ENCODE data around the gene LYPD6B.

LYPD6B gene

DNA sequence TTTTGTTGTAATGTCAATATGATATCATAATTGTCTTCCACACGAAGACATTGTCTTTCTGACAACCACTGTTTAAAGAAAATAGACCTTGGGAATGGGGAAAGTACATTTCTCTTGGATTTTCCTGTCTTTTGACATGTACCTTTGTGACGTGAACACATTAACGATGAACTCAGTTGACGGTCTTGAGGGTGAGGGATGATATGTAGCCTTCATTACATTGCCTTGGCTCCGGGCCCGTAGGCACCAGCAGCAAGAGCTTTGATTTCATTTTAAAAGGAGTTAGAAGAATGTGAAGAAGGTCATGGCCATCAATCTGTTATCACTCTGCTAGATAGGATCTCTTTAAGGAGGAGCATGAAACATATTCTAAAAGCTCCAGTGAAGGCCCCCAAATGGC, 80.9 kb downstream of the LYPD6B start:
- DNase-seq (ENCODE audit: low spot score), result no peak

DNA sequence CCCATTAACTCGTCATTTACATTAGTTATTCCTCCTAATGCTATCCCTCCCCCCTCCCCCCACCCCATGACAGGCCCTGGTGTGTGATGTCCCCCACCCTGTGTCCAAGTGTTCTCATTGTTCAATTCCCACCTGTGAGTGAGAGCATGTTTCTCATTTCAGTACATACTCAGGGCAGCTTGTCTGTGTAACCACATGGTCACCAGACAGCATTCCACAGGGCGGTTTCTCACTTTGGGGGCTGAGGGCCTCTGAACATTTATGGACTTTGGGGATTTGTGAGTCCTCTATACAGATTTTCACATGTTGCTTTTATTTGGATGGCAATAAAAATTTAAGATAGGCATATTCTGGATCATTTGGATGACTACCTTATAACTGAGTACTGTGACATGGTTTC, 84.0 kb downstream of the LYPD6B start:
- DNase-seq (ENCODE audit: low spot score), result no peak

DNA sequence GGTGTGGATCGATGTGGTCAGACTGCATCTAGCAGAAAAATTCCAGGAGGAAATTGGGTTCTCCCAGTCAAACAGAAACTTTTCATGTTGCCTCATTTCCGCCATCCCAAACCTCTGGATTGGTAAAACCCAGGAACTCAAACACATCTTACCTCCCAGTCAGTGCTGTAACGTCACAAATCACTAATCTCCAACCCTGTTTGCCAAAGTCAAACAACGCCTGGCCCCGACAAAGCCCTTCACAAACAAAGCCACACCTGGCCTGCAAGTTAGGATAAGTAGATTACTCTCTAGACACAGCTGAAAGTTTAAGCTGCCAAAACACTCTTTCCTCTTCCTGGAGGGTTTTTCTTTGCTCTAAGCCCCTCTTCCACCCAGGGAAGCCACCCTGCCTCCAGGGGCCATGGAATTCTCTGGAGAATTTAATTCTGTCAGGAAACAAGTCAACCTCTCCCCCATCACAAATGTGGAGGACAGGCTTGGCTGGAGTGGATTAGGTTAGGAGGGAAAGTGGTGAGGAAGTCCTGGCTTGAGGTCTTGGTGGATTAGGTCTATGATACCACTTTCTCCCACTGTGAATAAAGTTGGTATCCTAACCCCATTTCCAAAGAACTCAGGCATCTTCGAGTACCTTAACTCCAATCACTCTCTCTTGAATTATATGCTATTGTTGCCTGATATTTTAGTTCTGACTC, 86.7 kb downstream of the LYPD6B start:
- no peak for DNase-seq (ENCODE audit: low spot score)

DNA sequence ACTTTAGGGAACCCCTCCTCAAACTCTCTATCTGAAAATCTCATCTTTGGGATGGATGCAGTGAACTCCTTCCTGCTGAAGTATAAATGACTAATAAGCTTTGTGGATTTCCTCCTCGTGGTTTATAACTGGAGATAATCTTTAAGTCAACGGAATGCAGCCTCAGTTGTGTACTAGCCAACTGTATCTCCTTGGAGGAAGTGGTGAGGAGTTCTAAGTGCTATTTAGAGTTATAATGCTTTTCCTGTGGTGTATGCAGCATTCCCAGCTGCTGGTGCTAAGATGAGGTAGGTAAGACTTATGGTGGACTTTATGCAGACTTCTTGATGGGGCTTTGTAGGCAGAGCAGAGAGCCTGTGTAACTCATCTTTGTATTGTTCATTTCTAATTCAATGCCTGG, 90.9 kb downstream of the LYPD6B start:
- no peak for DNase-seq (ENCODE audit: low spot score)

DNA sequence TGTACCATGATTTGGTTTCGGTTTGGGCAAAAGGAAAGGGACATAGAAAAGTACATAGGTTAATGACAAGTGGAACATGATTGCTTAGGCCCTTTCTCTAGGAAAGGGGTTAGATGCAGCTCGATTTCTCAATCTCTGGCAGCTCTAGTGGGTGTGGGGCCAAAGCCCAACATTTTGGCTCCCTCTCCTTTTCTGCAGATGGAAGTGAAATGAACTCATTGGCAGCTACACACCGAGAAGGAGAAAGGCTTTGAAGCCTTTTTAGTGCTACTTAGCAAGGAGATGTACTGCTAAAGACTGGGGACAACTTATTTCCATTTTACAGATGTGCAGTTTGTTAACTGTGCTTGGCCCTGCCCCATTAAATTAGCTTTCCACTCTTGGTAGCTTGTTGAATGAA, 93.8 kb downstream of the LYPD6B start:
- no peak for DNase-seq (ENCODE audit: low spot score)

DNA sequence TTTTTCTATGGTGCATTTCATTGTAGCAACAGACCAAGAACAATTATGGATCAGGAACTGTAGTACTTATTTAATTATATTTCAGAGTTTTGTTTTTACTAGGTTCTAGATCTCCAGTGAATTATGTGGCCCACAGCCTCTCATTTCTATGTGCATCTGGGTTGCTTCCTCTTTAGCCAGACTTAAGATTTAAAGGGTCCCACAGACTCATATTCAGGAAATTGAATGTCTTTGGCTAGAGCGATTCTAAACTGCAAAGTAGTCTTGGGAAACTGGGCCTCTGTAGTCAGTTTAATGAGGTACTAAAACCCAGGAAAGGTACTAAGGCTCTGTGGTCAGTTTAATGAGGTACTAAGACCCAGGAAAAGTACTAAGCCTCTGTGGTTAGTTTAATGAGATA, 94.4 kb downstream of the LYPD6B start:
- no peak for DNase-seq (ENCODE audit: low spot score)

DNA sequence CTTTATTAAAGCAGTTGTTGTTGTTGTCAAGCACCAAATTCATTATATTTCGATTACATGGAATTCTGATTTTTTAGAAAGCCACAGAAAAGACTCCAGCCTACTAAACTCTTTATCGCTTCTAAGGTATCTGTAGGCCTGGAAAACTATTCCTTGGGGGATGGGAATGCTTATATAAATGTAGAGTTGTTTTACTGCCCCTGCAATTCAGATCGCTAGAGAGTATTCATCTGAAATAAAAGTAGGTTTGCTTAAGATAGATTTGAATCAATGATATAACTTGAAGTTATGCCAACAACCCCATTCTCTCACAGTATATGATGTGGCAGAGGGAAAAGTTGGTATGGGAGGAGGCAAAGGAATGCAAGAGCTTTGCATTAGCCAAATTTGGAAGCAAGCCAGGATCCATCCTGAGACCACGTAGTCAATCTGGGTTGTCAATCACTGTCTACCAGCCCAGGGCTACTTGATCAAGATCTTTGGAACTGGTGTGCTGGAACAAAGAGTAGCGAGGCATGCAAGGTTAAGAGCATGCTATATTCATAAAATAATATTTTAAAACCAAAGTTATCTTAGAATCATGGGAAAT, 95.9 kb downstream of the LYPD6B start:
- no peak for DNase-seq (ENCODE audit: low spot score)

DNA sequence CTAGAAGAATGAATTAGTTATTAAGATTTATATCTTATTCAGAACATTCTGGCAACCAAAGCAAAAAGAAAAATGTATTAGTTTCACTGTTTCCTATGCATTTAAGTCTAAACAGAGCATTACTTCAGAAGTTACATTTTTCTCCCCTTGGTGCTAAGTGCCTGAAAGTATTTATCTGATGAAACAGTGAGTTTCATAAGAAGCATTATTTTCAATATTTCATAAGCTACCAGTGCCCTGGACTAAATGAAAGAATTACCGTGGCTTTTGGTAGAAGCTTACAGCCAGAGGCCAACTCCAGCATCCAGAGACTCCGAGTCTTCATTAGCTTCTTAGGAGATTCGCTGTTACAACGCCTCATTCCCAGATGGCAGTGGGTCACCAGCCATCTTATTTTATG, 97.6 kb downstream of the LYPD6B start:
- DNase-seq (ENCODE audit: low spot score), result no peak

DNA sequence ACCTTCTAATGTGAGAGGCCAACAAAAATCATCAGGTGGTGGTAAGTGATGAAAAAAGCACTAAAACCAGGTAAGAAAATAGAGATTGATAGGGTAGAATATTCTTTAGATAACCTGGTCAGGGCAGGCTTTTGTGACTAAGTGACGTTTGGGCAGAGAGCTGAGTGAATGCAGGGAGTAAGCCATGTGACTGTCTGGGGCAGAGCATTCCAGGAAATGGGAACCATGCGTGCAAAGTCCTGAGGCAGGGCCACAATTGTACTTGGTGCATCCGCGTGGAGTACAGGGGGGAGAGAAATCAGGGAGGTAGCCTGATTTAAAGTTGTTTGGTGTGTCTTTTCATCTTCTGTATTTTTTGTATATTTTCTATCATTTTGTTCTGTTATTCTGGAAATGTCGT, 102.5 kb downstream of the LYPD6B start:
- no peak for DNase-seq (ENCODE audit: low spot score)

DNA sequence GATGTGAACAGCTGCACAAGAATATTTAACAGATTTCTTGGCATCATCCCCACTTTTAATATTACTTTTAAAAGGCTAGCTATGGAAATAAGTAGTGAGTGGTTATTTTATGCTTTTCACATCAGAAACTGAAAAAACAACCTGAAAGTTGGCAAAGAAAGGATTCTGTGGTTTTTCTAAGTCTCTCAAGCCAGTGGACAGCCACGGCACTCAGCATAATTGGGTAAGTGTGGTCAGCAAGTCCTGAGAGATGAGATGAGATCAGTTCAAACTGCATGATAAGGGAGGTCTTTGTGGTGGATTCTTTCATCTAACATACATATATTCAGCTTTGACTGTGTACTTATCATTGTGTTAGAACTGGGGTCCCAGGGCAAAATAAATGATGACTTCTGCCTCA, 105.2 kb downstream of the LYPD6B start:
- DNase-seq (ENCODE audit: low spot score), result no peak

DNA sequence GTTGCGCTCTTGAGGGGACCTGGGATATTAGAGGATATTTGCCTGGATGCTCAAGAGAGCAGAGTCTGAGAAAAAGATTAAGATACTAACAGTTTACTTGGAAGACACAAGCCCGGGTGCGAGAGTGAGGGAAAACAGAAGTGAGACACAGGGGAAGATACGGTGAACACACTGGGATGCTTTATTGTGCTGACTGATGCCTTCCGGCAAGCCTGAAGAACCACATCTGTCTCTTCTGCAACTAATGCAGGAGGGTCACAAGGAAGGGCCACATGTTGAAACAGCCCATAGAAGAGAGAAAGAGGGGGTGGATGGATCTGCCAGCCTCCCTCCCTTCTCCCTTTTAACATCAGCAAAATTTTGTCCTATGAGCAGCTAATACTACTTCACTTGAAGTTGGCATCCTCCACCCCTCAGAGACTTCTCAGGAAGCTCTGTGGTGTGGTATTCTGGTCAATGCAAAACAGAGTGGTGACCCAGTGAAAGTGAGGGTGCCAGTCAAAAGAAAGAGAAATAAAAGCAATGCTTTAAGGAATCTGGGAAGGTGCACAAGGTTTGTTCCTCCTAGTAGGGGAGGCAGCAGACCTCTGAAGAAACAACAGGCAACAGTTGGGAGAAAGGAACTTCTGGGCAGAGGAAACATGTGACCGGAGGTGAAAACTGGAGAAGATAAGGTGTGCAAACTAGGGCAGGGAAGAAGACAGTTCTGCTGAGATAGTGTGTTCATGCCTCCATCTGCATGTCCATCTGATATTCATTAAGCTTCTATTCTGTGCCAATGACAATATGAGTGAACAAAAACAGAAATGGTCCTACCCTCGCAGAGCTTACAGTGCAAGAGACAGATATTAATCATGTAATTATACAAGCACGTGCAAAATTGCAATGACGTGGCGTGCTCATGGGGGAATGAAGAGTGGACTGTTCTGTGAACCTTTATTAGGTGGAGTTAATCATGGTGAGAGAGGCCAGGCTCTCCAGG, 107.1 kb downstream of the LYPD6B start:
- DNase-seq (ENCODE audit: low spot score), result no peak

DNA sequence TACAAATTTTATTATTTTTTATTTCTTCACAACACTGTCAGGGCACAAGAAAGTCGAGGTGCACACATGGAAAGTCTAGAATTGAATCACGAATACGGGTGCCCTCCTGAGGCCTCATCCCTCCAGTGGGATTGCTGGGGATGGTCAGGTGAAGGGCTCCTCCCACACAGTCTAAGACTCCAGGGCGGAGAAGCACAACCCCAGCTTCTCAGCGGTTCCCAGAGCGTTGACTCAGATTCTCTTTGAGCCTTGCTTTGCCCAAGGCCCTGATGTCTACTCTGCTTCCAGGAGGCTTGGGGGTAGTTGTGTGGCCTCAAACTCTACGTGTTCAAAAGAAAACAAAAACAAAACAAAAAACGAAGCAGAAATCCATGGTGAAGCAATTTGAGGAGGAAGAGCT, 108.4 kb downstream of the LYPD6B start:
- no peak for DNase-seq (ENCODE audit: low spot score)

DNA sequence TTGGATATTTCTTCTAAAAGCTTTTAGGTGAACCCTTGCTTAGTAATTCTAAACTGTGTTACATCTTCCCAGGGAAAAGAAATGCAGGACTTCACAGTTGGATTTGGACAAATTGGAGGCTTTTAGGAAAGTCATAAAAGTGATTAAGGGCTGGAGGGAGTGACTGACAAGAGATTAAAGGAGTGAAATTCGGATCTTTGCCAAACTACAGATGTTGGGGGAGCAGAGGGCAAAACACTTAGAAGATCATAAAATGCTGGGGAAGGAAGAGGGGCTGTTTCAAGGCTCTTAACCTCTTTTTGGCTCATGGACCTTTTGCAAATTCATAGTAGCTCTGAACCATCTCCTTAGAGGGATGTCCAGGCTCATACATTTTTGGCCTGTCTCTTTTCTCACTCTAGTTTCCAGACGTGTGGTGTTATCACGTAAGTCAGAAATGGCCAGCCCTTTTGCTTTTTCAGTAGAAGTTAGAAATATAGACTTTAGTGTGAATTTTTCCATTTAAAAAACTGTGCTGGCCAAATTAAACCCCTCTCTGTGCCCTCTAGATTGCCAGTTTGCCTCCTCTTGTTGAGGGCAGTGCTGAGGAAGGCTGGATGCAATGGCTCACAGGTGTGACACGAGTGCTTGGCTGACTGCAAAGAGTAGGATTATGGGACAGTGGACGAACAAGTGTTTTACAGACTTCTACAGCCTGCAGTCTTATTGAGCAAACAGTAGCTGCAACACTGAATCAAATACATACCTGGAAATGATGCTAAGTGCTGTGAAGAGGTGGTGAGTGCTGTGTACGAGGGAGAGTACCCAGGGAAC, 109.9 kb downstream of the LYPD6B start:
- no peak for DNase-seq (ENCODE audit: low spot score)

DNA sequence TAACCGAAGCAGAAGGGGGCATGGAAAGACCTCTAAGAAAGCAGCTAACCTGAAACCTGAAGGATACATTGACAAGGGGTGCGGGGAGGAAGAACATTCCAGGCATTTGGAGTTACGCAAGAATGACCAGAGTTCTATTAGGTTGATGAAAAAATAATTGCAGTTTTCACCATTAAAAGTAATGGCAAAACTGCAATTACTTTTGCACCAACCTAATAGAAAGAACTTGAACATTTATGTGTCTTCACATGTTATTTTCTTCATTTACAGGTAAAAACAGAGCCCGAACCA, 110.5 kb downstream of the LYPD6B start:
- DNase-seq (ENCODE audit: low spot score), result no peak

DNA sequence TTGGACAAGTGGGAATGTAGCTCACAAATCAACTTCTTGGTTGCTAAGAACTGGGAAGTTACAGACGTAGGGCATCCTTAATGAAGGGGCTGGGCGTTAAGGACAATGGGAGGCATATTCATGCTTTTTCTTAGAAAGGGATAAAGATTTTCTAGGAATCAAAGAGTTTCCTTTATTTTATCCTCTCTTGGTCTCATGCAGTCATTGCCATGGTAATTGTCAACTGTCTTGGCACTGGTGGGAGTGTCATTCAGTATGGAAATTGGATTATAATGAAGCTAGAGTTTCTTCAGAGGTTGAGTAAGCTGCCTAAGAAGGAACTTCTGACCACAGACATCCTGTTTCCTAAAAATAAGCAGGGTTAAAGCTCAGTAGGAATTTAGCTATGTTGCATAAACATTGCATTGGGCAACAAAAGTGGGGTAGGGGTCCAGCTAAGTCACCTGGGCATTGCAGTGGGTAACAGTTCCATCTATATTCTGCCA, 114.0 kb downstream of the LYPD6B start:
- DNase-seq (ENCODE audit: low spot score), result no peak

DNA sequence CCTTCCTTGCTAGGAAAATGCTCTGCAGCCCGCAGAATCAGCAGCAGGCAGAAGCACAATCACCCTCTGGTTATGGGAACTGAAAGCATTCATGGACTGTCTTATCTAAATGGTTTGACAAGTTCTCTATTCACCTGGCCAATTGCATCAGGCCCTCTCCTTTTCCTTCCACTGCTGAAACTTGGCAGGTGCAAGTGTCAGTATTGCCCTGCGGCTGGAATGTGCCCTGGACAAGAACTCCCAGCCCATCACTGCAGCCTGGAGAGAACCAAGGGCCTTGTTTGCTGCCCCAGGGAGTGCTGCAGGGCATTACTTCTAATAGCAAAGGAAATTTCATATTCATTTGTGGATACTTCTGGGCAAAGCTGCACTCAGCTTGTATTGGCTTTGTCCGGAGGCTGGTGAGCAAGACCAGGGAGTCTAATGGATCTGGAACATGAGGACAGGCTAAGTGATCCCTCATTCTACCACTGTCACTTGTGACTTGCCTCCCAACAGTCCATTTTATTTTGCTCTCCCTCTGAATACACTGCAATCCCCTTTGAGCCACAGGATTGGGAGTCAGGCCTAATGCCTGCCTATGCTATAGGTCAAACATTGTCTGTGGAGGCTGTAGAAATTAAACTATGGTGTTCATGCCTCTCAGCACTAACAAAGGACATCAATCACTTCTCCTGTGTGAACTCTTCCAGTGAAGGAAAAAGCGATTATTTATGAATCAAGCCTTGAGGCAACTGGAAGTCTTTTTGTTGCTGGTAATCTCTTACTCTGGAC, 116.9 kb downstream of the LYPD6B start:
- no peak for DNase-seq (ENCODE audit: low spot score)

DNA sequence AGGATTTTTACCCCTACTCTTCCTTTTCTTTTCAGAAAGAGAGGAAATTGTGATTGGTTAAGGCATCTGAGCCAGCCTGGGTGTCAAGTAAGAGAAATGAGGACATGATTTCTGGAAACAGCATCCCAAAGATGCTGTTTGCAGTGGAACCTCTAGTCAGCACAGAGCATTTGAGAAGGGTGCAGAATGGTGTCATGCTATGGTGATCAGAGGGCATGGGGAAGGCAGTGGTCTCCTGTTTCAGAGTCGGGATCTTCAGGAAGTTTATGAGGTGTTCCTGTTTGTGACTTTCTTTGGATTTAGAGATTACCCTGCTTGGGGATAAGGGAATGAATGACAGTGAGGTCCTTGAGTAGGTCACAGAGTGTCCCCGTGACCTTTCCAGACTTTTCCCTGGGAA, 117.5 kb downstream of the LYPD6B start:
- no peak for DNase-seq (ENCODE audit: low spot score)

DNA sequence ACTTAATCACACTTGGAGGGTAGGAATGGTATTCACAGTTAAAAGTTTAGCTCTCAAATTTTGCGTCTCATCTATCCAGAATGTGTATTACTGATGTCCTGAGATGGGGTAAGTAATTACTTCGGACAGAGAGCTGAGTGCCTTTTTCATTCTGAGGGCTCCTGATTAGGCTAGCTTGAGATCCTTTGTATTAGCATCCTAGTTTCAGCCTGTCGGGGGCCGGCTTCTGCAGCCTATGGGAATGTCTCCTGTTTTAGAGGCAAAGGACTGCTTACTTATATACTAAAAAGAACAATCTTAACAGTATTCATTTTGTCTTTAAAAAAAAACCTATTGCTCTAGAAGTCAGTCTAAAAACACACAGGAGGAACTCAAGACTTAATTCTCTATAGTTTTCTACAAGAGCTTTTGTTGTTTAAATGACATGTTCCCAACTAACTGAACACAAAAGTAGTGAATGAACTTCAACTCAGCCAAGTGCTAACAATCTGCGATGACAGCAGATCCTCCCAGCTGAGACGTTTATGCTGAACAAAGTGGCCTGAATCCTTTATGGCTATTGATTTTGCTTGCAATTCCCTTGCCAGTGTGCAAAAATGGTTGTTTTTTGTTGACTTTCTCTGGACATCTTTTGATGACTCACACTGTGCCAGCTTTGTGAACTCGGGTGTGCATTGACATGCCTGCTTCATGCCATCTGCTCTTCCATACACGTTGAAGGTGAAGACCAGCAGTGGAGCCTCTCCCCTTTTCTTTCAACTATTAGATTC, 118.7 kb downstream of the LYPD6B start:
- no peak for DNase-seq (ENCODE audit: low spot score)

DNA sequence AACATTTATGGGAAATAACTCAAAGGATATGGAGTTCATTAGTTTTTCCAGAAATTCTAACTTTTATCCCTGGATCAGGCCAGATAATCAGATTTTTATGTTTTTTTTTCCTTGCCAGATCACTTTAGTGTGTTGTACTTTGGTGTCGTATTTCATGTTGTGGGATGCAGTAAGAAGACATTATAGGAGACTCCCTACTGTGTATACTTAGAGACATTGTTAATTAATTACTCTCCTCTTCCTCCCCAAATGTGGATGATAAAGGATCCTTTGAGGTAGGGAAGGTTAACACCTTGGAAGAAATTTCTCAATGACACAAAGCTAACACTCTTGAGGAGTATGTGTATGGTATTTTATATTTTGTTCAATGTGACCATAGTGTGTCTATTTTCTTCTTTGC, 120.5 kb downstream of the LYPD6B start:
- no peak for DNase-seq (ENCODE audit: low spot score)

DNA sequence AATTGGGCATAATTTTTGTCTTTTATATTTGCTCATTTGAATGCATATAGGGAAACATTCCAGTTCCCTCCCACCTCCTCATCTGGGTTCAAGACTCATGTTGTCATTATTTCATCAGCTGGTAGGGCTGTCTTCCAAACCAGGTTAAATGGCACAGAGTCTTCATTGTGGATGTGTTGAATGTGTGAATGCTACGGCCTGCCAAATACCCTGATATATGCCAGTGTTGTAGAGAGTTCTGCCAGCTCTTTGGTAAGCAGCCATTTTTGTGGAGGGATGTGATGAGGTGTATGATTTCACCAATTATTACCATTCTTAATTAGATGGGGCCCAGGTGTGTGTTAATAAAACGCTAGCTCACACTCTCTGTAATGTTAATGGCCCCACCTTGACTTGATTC, 121.7 kb downstream of the LYPD6B start:
- DNase-seq (ENCODE audit: low spot score), result no peak

All from CD4-positive, alpha-beta T cell treated with Interleukin-6 at 100 ng/mL for 8 hours (primary cell).